Mucosa of descending colon (tissue), 3 donors: ENCODE data around the gene TSEN2. TPM values are rescaled to one million over a fixed set of nuclear protein-coding genes. Genes with fewer than 3 reads are reported as not detected.

Experiments
- ATAC-seq: fragments of 200-7000 bp; cut with Tn5 transposase; one replicate; pipeline ENCODE4 v1.9.1; 2020; ENCODE audit warnings: mild to moderate bottlenecking, moderate library complexity
- DNase-seq, 3 donors: peaks; one replicate each; pipeline ENCODE4 v3.0.0-alpha.2; 2020
- H3K36me3 ChIP-seq: fragments of 200-600 bp; one replicate; pipeline ENCODE4 v1.8.0; 2021; ENCODE audit warnings: low read depth, mild to moderate bottlenecking
- H3K4me1 ChIP-seq: fragments of 200-600 bp; one replicate; pipeline ENCODE4 v1.8.0; 2021; ENCODE audit warnings: low read depth, mild to moderate bottlenecking
- H3K4me3 ChIP-seq: fragments of 200-600 bp; one replicate; pipeline ENCODE4 v1.8.0; 2021; ENCODE audit warnings: mild to moderate bottlenecking
- H3K9me3 ChIP-seq: fragments of 200-600 bp; one replicate; pipeline ENCODE4 v1.8.0; 2021; ENCODE audit warnings: mild to moderate bottlenecking
- CTCF ChIP-seq: fragments of 200-600 bp; IDR thresholded peaks from one replicate; pipeline ENCODE4 v1.8.0; 2022; ENCODE audit warnings: antibody characterized with exemption, mild to moderate bottlenecking
- intact Hi-C, 2 donors: fragments of 100-400 bp; cut with DNase I in 1 of 2; cut with micrococcal nuclease in 1 of 2; formaldehyde crosslinking; loops; one replicate each; pipeline versions ENCODE4 v1.11.0 to v1.11.1; 2022; cut with DNase I, micrococcal nuclease
- total RNA-seq, 3 donors: library from RNA; stranded (reverse); fragmentation: NEBNext Ultra II Directional in 2 of 3; extraction: Animal tissue kit (Norgen Biotek cat#: 25700) in 2 of 3; gene quantifications; one replicate each; pipeline versions ENCODE4 v1.2.1 to v1.2.4, GENCODE V29; 2021 to 2023
- donor health status: DM: no; HTN: no; CAD: no; lungs with moderate emphysema.
- donor health status: DM: no; HTN: no; CAD: no.
- donor health status: DM: no; HTN: yes; CAD: no.

The TSEN2 gene
- total RNA-seq, 3 donors from 2014 or later: 18.2 to 29.7 (median 28.8) TPM

GRCh38 chr3:12507591-12508281 lies 23.5 kb downstream of the TSEN2 start:
- H3K4me1 ChIP-seq: no peaks in the 10 kb centered on the region
- intact Hi-C loops: no loop called here
- H3K9me3 ChIP-seq: no peaks in the 10 kb centered on the region
- no peak overlapping the region for H3K4me3 ChIP-seq
- DNase-seq (no peak), ATAC-seq (peak; percentile 27)
- TF ChIP-seq CTCF: no peak
- peaks cover 4% of the 10 kb centered on the region for H3K36me3 ChIP-seq

GRCh38 chr3:12508291-12508700 lies 24.0 kb downstream of the TSEN2 start:
- ATAC-seq: peak; percentile 47

GRCh38 chr3:12509466-12509865 lies 25.2 kb downstream of the TSEN2 start:
- intact Hi-C loops: no loop called here
- DNase-seq (no peak), ATAC-seq (no peak)
- Histone ChIP-seq H3K4me1 (no peaks in the 10 kb centered on the region), H3K4me3 (no peak overlapping the region), H3K9me3 (no peaks in the 10 kb centered on the region), H3K36me3 (no peaks in the 10 kb centered on the region)
- no peak for TF ChIP-seq CTCF

More at GRCh38 chr3:12508291-12508700, 24.0 kb downstream of the TSEN2 start:
- no peak for DNase-seq
- Histone ChIP-seq H3K4me3 (no peak overlapping the region), H3K9me3 (no peaks in the 10 kb centered on the region), H3K4me1 (no peaks in the 10 kb centered on the region), H3K36me3 (peaks cover 2% of the 10 kb centered on the region)
- TF ChIP-seq CTCF: no peak
- intact Hi-C loops: no loop called here

- Histone ChIP-seq H3K36me3 (no peaks in the 10 kb centered on the region), H3K9me3 (no peaks in the 10 kb centered on the region), H3K4me3 (no peak overlapping the region), H3K4me1 (no peaks in the 10 kb centered on the region)
- no peak for TF ChIP-seq CTCF
- intact Hi-C loops: no loop called here
- DNase-seq (no peak), ATAC-seq (no peak)
Observed at GRCh38 chr3:12512534-12513118, 28.3 kb downstream of the TSEN2 start.

- H3K4me1 ChIP-seq: no peaks in the 10 kb centered on the region
- H3K36me3 ChIP-seq: no peaks in the 10 kb centered on the region
- H3K9me3 ChIP-seq: no peaks in the 10 kb centered on the region
- DNase-seq: no peak
- ATAC-seq: no peak
- no peak for TF ChIP-seq CTCF
- no peak overlapping the region for H3K4me3 ChIP-seq
- intact Hi-C loops: no loop called here
Observed at GRCh38 chr3:12513694-12514446, 29.6 kb downstream of the TSEN2 start.
